ENCODE measurements around the gene ETV2. TPM values are rescaled to one million over a fixed set of nuclear protein-coding genes. Genes with fewer than 3 reads are reported as not detected.
"Not testable (repeated sequence)": the region's sequence is repeated elsewhere in the genome, so short reads cannot be mapped to it uniquely, and the experiment has no call there.

Gene ETV2
- total RNA-seq, 2 experiments from 2014 or later: 0.25 to 1.7 TPM

DNA sequence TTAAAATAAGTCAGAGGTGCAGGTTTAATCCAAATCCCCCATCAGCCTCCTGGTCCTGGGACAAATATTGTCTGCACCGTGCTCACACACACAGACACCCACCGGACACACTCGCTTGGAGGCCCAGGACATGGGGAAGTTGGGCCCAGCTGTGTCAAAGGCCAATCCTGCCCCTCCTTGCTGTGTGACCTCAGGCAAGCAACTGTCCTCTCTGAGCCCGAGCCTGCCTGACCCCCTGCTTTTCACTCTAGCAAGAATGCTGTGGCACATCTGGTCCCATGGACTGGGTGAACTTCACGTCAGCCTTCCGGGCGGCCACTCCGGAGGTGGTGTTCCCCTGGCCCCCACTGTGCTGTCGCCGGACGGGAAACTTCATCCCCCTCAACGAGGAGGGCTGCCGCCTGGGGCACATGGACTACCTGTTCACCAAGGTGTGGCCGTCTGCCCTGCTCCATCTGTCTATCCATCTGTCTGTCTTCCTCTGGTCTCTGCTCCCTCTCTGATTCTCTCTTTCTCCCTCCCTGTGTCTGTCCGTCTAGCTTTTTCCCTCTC lies 34.1 kb downstream of the ETV2 start:
- ChIA-PET POLR2A (interaction anchor here (0.6 kb wide), 1 partner anchor 16 kb away, joined by 3 read pairs; no protein-coding TSS in a partner anchor), CTCF (ENCODE audit: unreplicated experiment) (no interaction called here)
- BruUV-seq (replicated peaks): no TSS peak
- H3K4me2 ChIP-seq (ENCODE audit: low read length): no peak overlapping the region
- H3K79me2 ChIP-seq (ENCODE audit: insufficient read depth, low read depth, low read length): no peaks in the 10 kb centered on the region
- H3K4me1 ChIP-seq (ENCODE audit: insufficient read depth, low read length, poor library complexity, severe bottlenecking): no peaks in the 10 kb centered on the region
- TF ChIP-seq CTCF (conservative IDR thresholded peaks at IDR 0.05; ENCODE audit: low read length) (no peak), EZH2phosphoT487 (IDR thresholded peaks at IDR 0.05; ENCODE audit: borderline replicate concordance, low read depth, low read length) (no peak)
- intact Hi-C loops (cut with micrococcal nuclease; ENCODE audit: unreplicated experiment): no loop called here
- DNase-seq (ENCODE audit: low spot score): no peak
- H3K27ac ChIP-seq (ENCODE audit: low read depth, low read length, poor library complexity, severe bottlenecking): no peak overlapping the region
- no peak overlapping the region for H3K4me3 ChIP-seq (ENCODE audit: low read depth, low read length, poor library complexity, severe bottlenecking)
- no peaks in the 10 kb centered on the region for H3K9me2 ChIP-seq (ENCODE audit: insufficient read depth, low read length)
- H4K20me1 ChIP-seq (ENCODE audit: insufficient read depth, low read length): no peaks in the 10 kb centered on the region
- H3K9me3 ChIP-seq (ENCODE audit: low read length): no peaks in the 10 kb centered on the region
- no peak overlapping the region for H2AFZ ChIP-seq (ENCODE audit: low read length)
- H3K36me3 ChIP-seq (ENCODE audit: insufficient read depth, low read length): no peaks in the 10 kb centered on the region

DNA sequence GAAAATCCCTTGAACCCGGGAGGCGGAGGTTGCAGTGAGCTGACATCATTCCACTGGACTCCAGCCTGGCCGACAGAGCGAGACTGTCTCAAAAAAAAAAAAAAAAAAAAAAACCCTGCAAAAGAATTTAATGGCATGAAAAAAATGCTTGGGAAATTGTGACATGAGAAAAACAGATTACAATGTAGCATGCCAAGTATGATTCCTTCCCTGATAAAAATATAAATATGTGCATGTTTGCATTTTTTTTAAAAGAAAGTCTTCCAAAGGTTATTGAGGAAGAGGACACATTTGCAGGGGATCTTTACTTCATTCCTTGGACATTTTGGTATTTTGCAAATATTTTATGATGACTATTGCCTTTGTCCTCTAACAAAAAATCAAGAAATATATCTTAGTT lies 48.3 kb downstream of the ETV2 start:
- no peak overlapping the region for H2AFZ ChIP-seq (ENCODE audit: low read length)
- CTCF ChIA-PET (ENCODE audit: unreplicated experiment): no interaction called here
- intact Hi-C loops (cut with micrococcal nuclease; ENCODE audit: unreplicated experiment): loop anchor here (5.0 kb wide), 1 partner anchor 143 kb away; the partner anchor contains the start of gene TMEM147
- no peak overlapping the region for H3K4me2 ChIP-seq (ENCODE audit: low read length)
- H3K36me3 ChIP-seq (ENCODE audit: insufficient read depth, low read length): no peaks in the 10 kb centered on the region
- H3K27ac ChIP-seq (ENCODE audit: low read depth, low read length, poor library complexity, severe bottlenecking): no peak overlapping the region
- DNase-seq (ENCODE audit: low spot score): no peak
- no peaks in the 10 kb centered on the region for H3K79me2 ChIP-seq (ENCODE audit: insufficient read depth, low read depth, low read length)
- POLR2A ChIA-PET: no interaction called here
- no peaks in the 10 kb centered on the region for H3K9me2 ChIP-seq (ENCODE audit: insufficient read depth, low read length)
- H3K9me3 ChIP-seq (ENCODE audit: low read length): no peaks in the 10 kb centered on the region
- TF ChIP-seq EZH2phosphoT487 (IDR thresholded peaks at IDR 0.05; ENCODE audit: borderline replicate concordance, low read depth, low read length): no peak
- no peak for TF ChIP-seq CTCF (conservative IDR thresholded peaks at IDR 0.05; ENCODE audit: low read length)
- no peaks in the 10 kb centered on the region for H3K4me1 ChIP-seq (ENCODE audit: insufficient read depth, low read length, poor library complexity, severe bottlenecking)
- no peaks in the 10 kb centered on the region for H4K20me1 ChIP-seq (ENCODE audit: insufficient read depth, low read length)
- no peak overlapping the region for H3K4me3 ChIP-seq (ENCODE audit: low read depth, low read length, poor library complexity, severe bottlenecking)
- no TSS peak for BruUV-seq (replicated peaks)

DNA sequence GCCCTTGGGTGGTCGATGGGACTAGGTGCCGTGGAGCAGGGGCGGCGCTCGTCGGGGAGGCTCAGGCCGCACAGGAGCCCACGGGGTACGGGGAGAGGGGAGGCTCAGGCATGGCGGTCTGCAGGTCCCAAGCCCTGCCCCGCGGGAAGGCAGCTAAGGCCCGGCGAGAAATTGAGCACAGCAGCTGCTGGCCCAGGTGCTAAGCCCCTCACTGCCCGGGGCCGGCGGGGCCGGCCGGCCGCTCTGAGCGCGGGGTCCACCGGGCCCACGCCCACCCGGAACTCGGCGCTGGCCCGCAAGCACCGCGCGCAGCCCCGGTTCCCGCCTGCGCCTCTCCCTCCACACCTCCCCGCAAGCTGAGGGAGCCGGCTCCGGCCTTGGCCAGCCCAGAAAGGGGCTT lies 49.6 kb downstream of the ETV2 start:
- H3K9me3 ChIP-seq (ENCODE audit: low read length); DNase-seq (ENCODE audit: low spot score); H3K4me2 ChIP-seq (ENCODE audit: low read length); H3K4me1 ChIP-seq (ENCODE audit: insufficient read depth, low read length, poor library complexity, severe bottlenecking); H3K27ac ChIP-seq (ENCODE audit: low read depth, low read length, poor library complexity, severe bottlenecking); H3K4me3 ChIP-seq (ENCODE audit: low read depth, low read length, poor library complexity, severe bottlenecking); H3K9me2 ChIP-seq (ENCODE audit: insufficient read depth, low read length); H4K20me1 ChIP-seq (ENCODE audit: insufficient read depth, low read length); H3K36me3 ChIP-seq (ENCODE audit: insufficient read depth, low read length); BruUV-seq (replicated peaks); H3K79me2 ChIP-seq (ENCODE audit: insufficient read depth, low read depth, low read length); H2AFZ ChIP-seq (ENCODE audit: low read length): not testable (repeated sequence)
- intact Hi-C loops (cut with micrococcal nuclease; ENCODE audit: unreplicated experiment): loop anchor here (5.0 kb wide), 1 partner anchor 144 kb away; the partner anchor contains the start of gene TMEM147
- POLR2A ChIA-PET: interaction anchor here (0.7 kb wide), 1 partner anchor 287 kb away, joined by 3 read pairs; no protein-coding TSS in a partner anchor
- CTCF ChIA-PET (ENCODE audit: unreplicated experiment): interaction anchor here (0.6 kb wide), 1 partner anchor 53 kb away, joined by 8 read pairs; no protein-coding TSS in a partner anchor

Data from OCI-LY7 (cell line).